Uterus (tissue), 4 donors: Measurements from ENCODE around the gene PYROXD2. TPM values are rescaled to one million over a fixed set of nuclear protein-coding genes. Genes with fewer than 3 reads are reported as not detected.
A peak's percentile ranks its signal among the peaks of the same experiment; 100 is the strongest.

Experiments
- DNase-seq, 2 donors: peaks; one replicate each; pipeline ENCODE4 v3.0.0-alpha.2; 2019 to 2020
- H3K27ac ChIP-seq, 2 donors: fragments of 200-600 bp; sonication (generic); 1 replicate in 1 of 2; 2 replicates in 1 of 2; pipeline ENCODE4 v1.5.1; 2016 to 2018
- H3K27me3 ChIP-seq, 2 donors: fragments of 200-600 bp; sonication (generic); one replicate each; pipeline ENCODE4 v1.5.1; 2018 to 2019; ENCODE audit warnings: control low read depth in 1 of 2
- H3K36me3 ChIP-seq, 2 donors: fragments of 200-600 bp; sonication (generic); one replicate each; pipeline ENCODE4 v1.5.1; 2019; ENCODE audit warnings: control low read depth in 1 of 2
- H3K4me1 ChIP-seq, 2 donors: fragments of 200-600 bp; sonication (generic); one replicate each; pipeline ENCODE4 v1.5.1; 2018 to 2019; ENCODE audit warnings: control low read depth in 1 of 2
- H3K4me3 ChIP-seq, 2 donors: fragments of 200-600 bp; sonication (generic); 1 replicate in 1 of 2; 2 replicates in 1 of 2; pipeline ENCODE4 v1.5.1; 2018 to 2019; ENCODE audit warnings: mild to moderate bottlenecking in 1 of 2
- H3K9me3 ChIP-seq, 2 donors: fragments of 200-600 bp; sonication (generic); one replicate each; pipeline ENCODE4 v1.5.1; 2019; ENCODE audit warnings: control low read depth in 1 of 2
- POLR2A ChIP-seq, 2 donors: fragments of 450-650 bp; IDR thresholded peaks; one replicate each; pipeline ENCODE4 v1.6.1; 2016; ENCODE audit warnings: antibody characterized with exemption in 2 of 2, mild to moderate bottlenecking in 1 of 2, moderate library complexity in 1 of 2
- intact Hi-C: fragments of 100-400 bp; cut with DNase I; formaldehyde crosslinking; loops from one replicate; pipeline ENCODE4 v1.15.1; 2023; ENCODE audit warnings: low total_unique reads
- total RNA-seq, 4 donors: library from RNA; depleted of rRNA in 3 of 4; stranded (reverse); fragments of >200 nt in 3 of 4; gene quantifications; one replicate each; pipeline versions ENCODE4 v1.1.0 to v1.2.4, GENCODE V29; 2014 to 2023
- TF ChIP-seq, protein P1 (sequence below), 4 experiments: fragments of 200-600 bp in 2 of 4; fragments of 450-650 bp in 2 of 4; sonication (generic) in 2 of 4; IDR thresholded peaks; one replicate each; pipeline ENCODE4 v1.5.1; 2016 to 2019; ENCODE audit warnings: antibody characterized with exemption in 4 of 4, mild to moderate bottlenecking in 2 of 4, moderate library complexity in 1 of 4
- donor health status: DM: yes; HTN: yes; CAD: no.

PYROXD2 gene
- total RNA-seq, 4 donors from 2014 or later = 3.6 to 12.5 (median 7.5) TPM

DNA sequence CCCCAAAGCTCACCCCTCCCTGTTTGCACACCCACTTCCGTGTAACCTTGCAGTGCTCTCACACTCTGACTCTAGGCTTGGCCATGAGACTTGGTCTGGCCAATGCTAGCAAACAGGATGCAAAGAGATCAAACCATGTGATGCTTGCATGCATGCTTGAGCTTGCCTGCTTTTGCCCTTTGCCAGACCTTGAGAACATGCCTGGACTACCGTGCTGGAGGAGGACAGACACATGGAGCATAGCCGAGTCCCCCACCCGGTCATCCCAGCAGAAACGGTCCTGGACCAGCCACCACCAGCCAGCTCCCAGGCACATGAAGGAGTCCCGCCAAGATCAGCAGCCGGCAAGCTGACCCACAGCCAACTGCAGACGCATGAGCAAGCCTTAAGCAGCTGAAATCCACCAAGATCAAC is 23.4 kb downstream of the PYROXD2 start:
- Histone ChIP-seq H3K27ac (no peak overlapping the region), H3K9me3 (no peaks in the 10 kb centered on the region), H3K36me3 (no peaks in the 10 kb centered on the region), H3K27me3 (no peaks in the 10 kb centered on the region), H3K4me3 (no peak overlapping the region), H3K4me1 (no peaks in the 10 kb centered on the region)
- TF ChIP-seq POLR2A (IDR thresholded peaks at IDR 0.05) = no peak
- TF ChIP-seq, protein P1, sequence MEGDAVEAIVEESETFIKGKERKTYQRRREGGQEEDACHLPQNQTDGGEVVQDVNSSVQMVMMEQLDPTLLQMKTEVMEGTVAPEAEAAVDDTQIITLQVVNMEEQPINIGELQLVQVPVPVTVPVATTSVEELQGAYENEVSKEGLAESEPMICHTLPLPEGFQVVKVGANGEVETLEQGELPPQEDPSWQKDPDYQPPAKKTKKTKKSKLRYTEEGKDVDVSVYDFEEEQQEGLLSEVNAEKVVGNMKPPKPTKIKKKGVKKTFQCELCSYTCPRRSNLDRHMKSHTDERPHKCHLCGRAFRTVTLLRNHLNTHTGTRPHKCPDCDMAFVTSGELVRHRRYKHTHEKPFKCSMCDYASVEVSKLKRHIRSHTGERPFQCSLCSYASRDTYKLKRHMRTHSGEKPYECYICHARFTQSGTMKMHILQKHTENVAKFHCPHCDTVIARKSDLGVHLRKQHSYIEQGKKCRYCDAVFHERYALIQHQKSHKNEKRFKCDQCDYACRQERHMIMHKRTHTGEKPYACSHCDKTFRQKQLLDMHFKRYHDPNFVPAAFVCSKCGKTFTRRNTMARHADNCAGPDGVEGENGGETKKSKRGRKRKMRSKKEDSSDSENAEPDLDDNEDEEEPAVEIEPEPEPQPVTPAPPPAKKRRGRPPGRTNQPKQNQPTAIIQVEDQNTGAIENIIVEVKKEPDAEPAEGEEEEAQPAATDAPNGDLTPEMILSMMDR (IDR thresholded peaks at IDR 0.05) = no peak
- intact Hi-C loops = no loop called here
- peak in 1 of 2 donors; percentile 75 for DNase-seq

DNA sequence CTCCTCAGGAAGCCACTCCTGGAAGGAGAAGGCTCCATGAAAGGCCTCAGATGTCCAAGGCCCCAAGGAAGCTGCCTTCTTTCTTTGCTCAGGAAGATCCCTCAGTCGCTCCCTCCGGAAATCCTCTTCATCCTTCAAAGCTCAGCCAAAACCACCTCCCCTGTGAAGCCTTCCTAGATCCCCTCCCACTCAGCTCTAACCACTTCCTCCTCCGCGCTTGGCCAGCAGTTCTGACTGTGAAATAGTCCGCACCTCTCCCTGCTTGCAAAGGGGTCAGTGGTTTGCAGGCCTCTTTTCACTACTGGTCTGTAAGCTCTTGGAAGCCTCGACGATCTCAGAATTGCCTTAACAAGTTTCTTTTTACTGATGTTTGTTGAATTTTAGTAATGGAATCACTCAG is 23.9 kb downstream of the PYROXD2 start:
- Histone ChIP-seq H3K9me3 (no peaks in the 10 kb centered on the region), H3K27me3 (no peaks in the 10 kb centered on the region), H3K4me1 (no peaks in the 10 kb centered on the region), H3K36me3 (no peaks in the 10 kb centered on the region), H3K27ac (no peak overlapping the region), H3K4me3 (no peak overlapping the region)
- no peak for DNase-seq
- intact Hi-C loops = no loop called here
- no peak for TF ChIP-seq POLR2A (IDR thresholded peaks at IDR 0.05)
- TF ChIP-seq, protein P1 (IDR thresholded peaks at IDR 0.05) = no peak

DNA sequence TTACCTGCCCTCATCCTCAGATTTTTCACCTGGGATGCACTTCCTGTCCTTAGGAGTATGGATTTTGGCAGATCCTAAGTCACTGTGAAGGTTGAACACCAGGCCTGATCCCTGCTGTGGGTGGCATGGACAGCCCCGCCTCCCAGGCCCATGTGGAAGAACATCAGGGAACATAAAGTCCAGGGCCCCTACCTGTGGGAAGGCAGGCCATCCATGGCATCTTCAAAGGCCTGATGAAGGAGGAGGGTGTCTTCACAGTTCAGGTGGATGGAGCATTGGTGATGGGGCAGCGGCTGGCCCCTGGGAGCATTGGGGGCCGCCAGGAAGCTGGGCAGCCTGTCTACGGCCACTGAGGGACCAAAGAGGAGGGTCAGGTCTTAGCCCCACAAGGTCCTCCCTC is 24.6 kb downstream of the PYROXD2 start:
- no peak for DNase-seq
- TF ChIP-seq, protein P1 (IDR thresholded peaks at IDR 0.05) = no peak
- no peak for TF ChIP-seq POLR2A (IDR thresholded peaks at IDR 0.05)
- no peaks in the 10 kb centered on the region for H3K27me3 ChIP-seq
- H3K36me3 ChIP-seq = no peaks in the 10 kb centered on the region
- no peak overlapping the region for H3K27ac ChIP-seq
- H3K9me3 ChIP-seq = no peaks in the 10 kb centered on the region
- intact Hi-C loops = no loop called here
- H3K4me1 ChIP-seq = no peaks in the 10 kb centered on the region
- no peak overlapping the region for H3K4me3 ChIP-seq

DNA sequence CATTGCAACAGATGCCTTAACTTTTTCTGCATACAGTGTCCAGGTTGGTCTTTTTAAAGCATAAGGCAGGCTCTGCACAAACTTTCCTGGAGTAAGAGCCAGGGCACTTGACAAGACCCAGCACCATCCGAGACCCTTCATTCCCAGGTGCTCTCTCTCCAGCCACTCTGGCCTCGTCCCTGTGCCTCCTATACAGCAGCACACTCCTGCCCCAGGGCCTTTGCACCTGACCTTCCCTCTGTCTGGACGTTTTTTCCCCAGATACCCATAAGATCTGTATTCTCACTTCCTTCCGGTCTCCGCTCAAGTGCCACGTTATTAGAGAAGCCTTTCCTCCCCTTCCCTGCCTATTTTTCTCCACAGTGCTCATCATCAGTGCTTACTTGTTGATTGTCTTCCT is 25.6 kb downstream of the PYROXD2 start:
- Histone ChIP-seq H3K9me3 (no peaks in the 10 kb centered on the region), H3K4me1 (no peaks in the 10 kb centered on the region), H3K27me3 (no peaks in the 10 kb centered on the region), H3K4me3 (no peak overlapping the region), H3K36me3 (no peaks in the 10 kb centered on the region), H3K27ac (no peak overlapping the region)
- intact Hi-C loops = no loop called here
- TF ChIP-seq POLR2A (IDR thresholded peaks at IDR 0.05) = no peak
- TF ChIP-seq, protein P1 (IDR thresholded peaks at IDR 0.05) = no peak
- no peak for DNase-seq

DNA sequence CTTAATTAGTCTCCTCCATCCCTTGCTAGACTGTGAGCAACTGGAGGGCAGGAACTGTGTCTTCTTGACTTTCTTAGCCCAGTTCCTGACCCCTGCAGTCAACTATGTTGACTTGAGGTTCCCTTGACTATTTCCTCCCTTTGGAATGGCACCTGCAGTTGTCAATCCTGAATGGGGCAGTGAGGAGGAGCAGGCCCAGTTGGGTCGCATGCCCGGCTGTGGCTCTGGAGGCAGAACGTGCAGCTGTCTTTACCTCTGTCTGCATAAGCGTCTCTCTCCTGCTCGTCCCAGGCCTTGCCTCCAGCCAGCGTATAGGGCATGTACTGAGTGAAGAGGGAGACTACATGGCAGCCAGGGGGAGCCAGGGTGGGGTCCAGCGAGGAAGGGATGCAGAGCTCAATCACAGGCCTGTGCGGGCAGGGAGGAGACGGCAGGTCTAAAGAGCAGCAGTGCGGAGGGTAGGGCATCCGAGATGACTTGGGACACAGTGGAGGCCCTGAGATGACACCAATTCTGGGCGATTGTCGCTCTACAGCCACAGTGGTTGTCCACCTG is 26.8 kb downstream of the PYROXD2 start:
- Histone ChIP-seq H3K36me3 (no peaks in the 10 kb centered on the region), H3K27me3 (no peaks in the 10 kb centered on the region), H3K9me3 (no peaks in the 10 kb centered on the region), H3K4me3 (no peak overlapping the region), H3K4me1 (no peaks in the 10 kb centered on the region), H3K27ac (no peak overlapping the region)
- TF ChIP-seq, protein P1 (IDR thresholded peaks at IDR 0.05) = no peak
- no peak for TF ChIP-seq POLR2A (IDR thresholded peaks at IDR 0.05)
- no peak for DNase-seq
- intact Hi-C loops = no loop called here
